SJSA1 (cell line): Measurements from ENCODE around the gene ACTN1. TPM values are rescaled to one million over a fixed set of nuclear protein-coding genes. Genes with fewer than 3 reads are reported as not detected.

Experiments used
- DNase-seq, 2 experiments: peaks; one replicate each; pipeline ENCODE4 v3.0.0-alpha.2; 2015 to 2020; ENCODE audit warnings: low spot score in 2 of 2, low read depth in 1 of 2
- H3K27ac ChIP-seq: fragments of 250-450 bp; sonication (Bioruptor Pico); 2 replicates; pipeline ENCODE4 v1.5.1; 2020; ENCODE audit warnings: mild to moderate bottlenecking, moderate library complexity
- H3K27me3 ChIP-seq: fragments of 250-450 bp; sonication (Bioruptor Pico); replicated peaks from 2 replicates; pipeline ENCODE4 v1.5.1; 2020; ENCODE audit warnings: mild to moderate bottlenecking, moderate library complexity
- H3K36me3 ChIP-seq: fragments of 250-450 bp; sonication (Bioruptor Pico); 2 replicates; pipeline ENCODE4 v1.5.1; 2020; ENCODE audit warnings: mild to moderate bottlenecking
- H3K4me1 ChIP-seq: fragments of 250-450 bp; sonication (Bioruptor Pico); replicated peaks from 2 replicates; pipeline ENCODE4 v1.6.1; 2021; ENCODE audit warnings: mild to moderate bottlenecking
- H3K4me3 ChIP-seq: fragments of 250-450 bp; sonication (Bioruptor Pico); 2 replicates; pipeline ENCODE4 v1.5.1; 2020; ENCODE audit warnings: mild to moderate bottlenecking
- H3K9me3 ChIP-seq: fragments of 250-450 bp; sonication (Bioruptor Pico); replicated peaks from 2 replicates; pipeline ENCODE4 v1.5.1; 2020; ENCODE audit warnings: mild to moderate bottlenecking
- total RNA-seq: library from RNA; depleted of rRNA; stranded (reverse); fragments of >200 nt; shearing (Covaris generic); gene quantifications from 2 replicates; pipeline ENCODE4 v1.2.3, GENCODE V29; 2014

Gene ACTN1
- total RNA-seq, 1 experiment from 2014 or later: 370 TPM

DNA sequence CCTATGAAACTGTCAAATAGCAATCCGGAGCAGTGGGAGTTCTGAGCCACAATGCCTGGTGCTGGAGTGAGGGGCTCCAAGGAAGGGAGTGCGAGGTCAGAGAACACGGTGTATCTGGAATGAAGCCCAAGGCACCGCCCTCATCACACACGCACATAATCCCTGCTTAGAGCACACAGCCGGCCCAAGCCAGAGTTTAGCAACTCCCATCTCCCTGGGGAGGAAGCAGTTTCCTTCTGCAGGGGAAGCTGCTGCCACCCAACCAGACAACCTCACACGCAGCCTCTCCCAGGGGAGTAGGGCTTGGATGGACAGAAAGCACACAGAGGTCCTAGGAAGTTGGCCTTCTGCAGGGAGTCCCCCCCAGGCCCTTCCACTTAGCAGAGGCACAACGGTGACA is 31.3 kb downstream of the ACTN1 start:
- Histone ChIP-seq H3K4me1 (peaks cover 97% of the 10 kb centered on the region), H3K27ac (peak overlapping the region; percentile 20), H3K36me3 (peaks cover 82% of the 10 kb centered on the region), H3K27me3 (no peaks in the 10 kb centered on the region), H3K9me3 (no peaks in the 10 kb centered on the region), H3K4me3 (no peak overlapping the region)
- peak; percentile 49 to 72 for DNase-seq

DNA sequence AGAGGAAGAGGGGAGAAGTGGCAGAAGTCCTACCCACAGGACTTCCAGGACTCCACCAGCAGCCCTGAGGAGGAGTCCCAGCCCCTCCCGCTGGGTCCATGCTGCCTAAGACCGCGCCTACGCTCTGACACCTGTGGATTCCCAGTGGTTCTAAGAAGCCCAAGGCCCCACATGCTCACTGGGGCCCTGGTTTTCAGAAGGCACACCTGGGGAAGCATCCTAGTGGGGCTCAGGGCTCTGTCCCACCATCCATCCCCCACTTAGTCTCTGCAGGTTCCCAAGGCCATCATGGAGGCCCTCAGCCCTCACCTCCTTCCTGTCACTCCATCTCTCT is 32.6 kb downstream of the ACTN1 start:
- H3K36me3 ChIP-seq: peaks cover 78% of the 10 kb centered on the region
- no peak overlapping the region for H3K4me3 ChIP-seq
- DNase-seq: no peak
- H3K27me3 ChIP-seq: no peaks in the 10 kb centered on the region
- no peaks in the 10 kb centered on the region for H3K9me3 ChIP-seq
- no peak overlapping the region for H3K27ac ChIP-seq
- peaks cover 97% of the 10 kb centered on the region for H3K4me1 ChIP-seq

GRCh38 chr14:68945585-68946488 is 33.3 kb downstream of the ACTN1 start:
- Histone ChIP-seq H3K27ac (no peak overlapping the region), H3K4me3 (no peak overlapping the region), H3K36me3 (peaks cover 81% of the 10 kb centered on the region), H3K27me3 (no peaks in the 10 kb centered on the region), H3K9me3 (no peaks in the 10 kb centered on the region), H3K4me1 (peaks cover 97% of the 10 kb centered on the region)
- no peak for DNase-seq

GRCh38 chr14:68945190-68945584 is 33.9 kb downstream of the ACTN1 start:
- H3K4me3 ChIP-seq: no peak overlapping the region
- no peaks in the 10 kb centered on the region for H3K9me3 ChIP-seq
- H3K27me3 ChIP-seq: no peaks in the 10 kb centered on the region
- H3K36me3 ChIP-seq: peaks cover 77% of the 10 kb centered on the region
- H3K4me1 ChIP-seq: peaks cover 97% of the 10 kb centered on the region
- H3K27ac ChIP-seq: no peak overlapping the region
- no peak for DNase-seq

DNA sequence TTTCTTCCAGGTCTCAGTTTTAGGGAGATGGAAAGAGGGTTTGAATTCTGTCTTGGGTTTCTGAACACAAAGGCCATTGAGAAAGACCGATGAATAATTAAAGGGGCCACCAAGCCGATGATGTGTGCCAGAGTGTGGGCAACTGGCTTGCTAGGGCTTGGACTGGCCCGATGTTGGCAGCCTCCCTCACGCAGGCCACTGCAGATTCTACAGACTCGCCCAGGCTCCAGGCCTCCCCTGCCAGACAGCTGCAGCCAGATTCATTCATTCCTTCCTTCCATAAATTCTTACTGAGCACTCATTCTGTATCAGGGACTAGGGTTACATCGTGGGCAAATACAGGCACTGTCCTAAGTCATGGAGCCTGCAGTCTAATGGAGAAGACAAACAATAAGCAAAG is 34.9 kb downstream of the ACTN1 start:
- peaks cover 73% of the 10 kb centered on the region for H3K36me3 ChIP-seq
- H3K27ac ChIP-seq: no peak overlapping the region
- no peaks in the 10 kb centered on the region for H3K27me3 ChIP-seq
- peaks cover 97% of the 10 kb centered on the region for H3K4me1 ChIP-seq
- H3K9me3 ChIP-seq: no peaks in the 10 kb centered on the region
- no peak overlapping the region for H3K4me3 ChIP-seq
- no peak for DNase-seq

- peaks cover 80% of the 10 kb centered on the region for H3K36me3 ChIP-seq
- no peaks in the 10 kb centered on the region for H3K9me3 ChIP-seq
- no peak for DNase-seq
- no peak overlapping the region for H3K4me3 ChIP-seq
- H3K4me1 ChIP-seq: peaks cover 97% of the 10 kb centered on the region
- no peak overlapping the region for H3K27ac ChIP-seq
- H3K27me3 ChIP-seq: no peaks in the 10 kb centered on the region
These were observed 36.0 kb downstream of the ACTN1 start for GRCh38 chr14:68943107-68943506.

DNA sequence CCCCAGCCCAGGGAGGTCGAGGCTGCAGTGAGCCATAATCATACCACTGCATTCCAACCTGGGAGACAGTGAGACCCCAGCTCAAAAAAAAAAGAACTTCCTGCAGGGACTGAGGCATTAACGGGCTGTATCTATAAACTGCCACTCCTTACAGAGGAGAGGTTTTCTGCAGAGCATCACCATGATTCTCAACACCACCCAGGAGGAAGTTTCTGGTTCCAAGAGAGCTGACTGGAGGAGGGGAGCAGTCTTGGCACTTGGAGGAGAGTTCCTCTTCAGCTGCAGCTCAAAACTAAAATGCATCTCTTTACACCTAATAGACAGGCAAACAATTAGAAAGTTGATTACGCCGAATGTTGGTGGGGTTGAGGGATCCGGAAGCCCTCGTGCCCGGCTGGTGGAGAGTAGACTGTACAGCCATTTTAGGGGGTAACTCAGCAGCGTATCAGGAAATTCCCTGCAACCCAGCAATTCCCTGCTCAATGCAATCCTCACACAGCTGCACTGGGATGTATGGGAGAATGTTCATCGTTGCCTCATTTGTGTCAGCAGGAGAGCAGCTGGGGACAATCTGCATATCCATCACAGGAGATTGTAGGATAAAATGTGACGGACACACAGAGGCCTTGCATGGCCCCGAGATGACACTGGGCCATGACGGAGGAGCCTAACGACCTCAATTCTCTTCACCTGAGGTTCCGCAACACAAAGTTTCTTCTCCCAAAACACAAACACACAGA is 36.6 kb downstream of the ACTN1 start:
- H3K27me3 ChIP-seq: no peaks in the 10 kb centered on the region
- DNase-seq: no peak
- H3K36me3 ChIP-seq: peaks cover 80% of the 10 kb centered on the region
- H3K27ac ChIP-seq: peak overlapping the region; percentile 17
- peaks cover 97% of the 10 kb centered on the region for H3K4me1 ChIP-seq
- no peaks in the 10 kb centered on the region for H3K9me3 ChIP-seq
- H3K4me3 ChIP-seq: no peak overlapping the region

DNA sequence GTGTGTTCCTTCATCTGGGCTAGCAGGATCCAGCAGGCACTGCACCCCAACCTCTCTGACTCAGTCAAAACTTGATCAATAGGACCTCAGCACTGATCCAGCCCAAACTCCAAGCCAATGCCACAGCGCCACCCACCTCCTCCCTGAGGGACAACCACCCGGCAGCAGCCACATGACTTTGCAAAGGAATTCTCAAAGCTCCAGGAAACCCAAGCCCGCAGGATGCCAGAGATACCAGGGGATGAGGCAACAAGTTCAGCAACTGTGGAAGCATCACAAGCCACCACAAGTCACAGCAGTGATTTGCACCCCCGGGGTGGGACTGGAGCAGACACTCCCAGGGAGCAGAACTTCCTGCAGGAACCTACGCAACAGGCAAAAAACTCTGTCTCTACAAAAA is 37.3 kb downstream of the ACTN1 start:
- H3K36me3 ChIP-seq: peaks cover 76% of the 10 kb centered on the region
- H3K9me3 ChIP-seq: no peaks in the 10 kb centered on the region
- peak; percentile 83 to 91 for DNase-seq
- peak overlapping the region; percentile 52 for H3K27ac ChIP-seq
- no peaks in the 10 kb centered on the region for H3K27me3 ChIP-seq
- peaks cover 92% of the 10 kb centered on the region for H3K4me1 ChIP-seq
- no peak overlapping the region for H3K4me3 ChIP-seq

DNA sequence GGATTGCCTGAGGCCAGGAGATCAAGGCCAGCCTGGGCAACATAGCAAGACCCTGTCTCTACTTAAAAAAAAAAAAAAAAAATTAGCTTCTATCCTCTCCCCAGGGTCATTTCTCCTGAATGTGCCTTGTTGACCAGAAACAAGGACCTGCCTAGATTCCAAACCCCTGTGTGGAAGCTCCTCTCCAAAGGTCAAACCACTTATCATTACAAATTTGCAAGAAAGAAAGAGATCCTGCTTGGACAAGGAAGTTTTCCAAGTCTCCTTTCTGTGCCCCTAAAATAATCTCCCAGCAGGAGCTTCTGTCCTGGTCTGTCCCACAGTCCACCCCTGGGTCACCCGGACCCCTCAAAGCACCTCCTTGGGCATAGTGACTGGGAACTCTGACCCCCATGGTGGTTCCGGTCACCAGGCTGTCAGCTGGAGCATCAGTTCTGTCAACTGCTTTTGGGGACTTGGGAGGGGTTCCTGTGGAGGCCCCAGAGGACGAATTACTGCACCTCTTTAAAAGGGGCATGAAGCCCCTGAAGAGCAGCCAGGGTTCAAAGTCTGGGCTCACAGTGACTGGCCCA is 38.4 kb downstream of the ACTN1 start:
- peak overlapping the region; percentile 52 for H3K27ac ChIP-seq
- H3K4me3 ChIP-seq: no peak overlapping the region
- DNase-seq: no peak
- H3K4me1 ChIP-seq: peaks cover 81% of the 10 kb centered on the region
- no peaks in the 10 kb centered on the region for H3K9me3 ChIP-seq
- peaks cover 75% of the 10 kb centered on the region for H3K36me3 ChIP-seq
- no peaks in the 10 kb centered on the region for H3K27me3 ChIP-seq

DNA sequence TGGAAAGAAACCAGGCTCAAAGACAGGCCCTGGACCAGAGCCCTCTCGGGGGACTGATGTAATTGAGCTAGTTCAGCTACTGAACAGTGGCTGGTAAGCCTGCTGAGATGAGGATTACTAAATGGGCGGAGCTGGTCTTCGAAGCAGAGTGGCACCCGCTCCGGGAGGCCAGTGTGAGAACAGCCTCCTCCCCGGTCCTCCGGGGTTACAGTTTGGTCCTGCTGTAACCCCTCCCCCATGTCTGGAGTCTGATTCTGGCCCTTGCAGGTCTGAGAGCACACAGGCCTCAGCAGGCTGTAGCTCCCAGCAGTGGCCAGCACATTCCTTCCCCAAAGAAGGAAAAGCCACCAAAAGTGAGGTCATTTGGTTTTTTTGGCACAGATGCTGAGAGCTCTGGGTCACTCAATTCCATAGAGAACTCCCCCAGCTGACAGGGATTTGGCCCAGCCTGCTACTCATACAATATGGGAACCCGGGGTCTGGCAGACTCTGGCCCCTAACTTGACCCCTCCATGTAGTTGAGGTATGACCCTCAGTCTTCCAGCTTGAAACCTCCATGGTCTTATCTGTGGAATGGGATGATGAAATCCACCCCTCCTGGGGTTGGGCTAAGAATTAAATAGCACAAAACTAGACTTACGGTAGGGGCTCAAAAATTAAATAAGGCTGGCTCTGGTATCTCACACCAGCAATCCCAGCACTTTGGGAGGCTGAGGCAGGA is 39.0 kb downstream of the ACTN1 start:
- peak; percentile 95 to 96 for DNase-seq
- Histone ChIP-seq H3K27me3 (no peaks in the 10 kb centered on the region), H3K4me1 (peaks cover 75% of the 10 kb centered on the region), H3K4me3 (no peak overlapping the region), H3K27ac (peak overlapping the region; percentile 52), H3K9me3 (no peaks in the 10 kb centered on the region), H3K36me3 (peaks cover 73% of the 10 kb centered on the region)

DNA sequence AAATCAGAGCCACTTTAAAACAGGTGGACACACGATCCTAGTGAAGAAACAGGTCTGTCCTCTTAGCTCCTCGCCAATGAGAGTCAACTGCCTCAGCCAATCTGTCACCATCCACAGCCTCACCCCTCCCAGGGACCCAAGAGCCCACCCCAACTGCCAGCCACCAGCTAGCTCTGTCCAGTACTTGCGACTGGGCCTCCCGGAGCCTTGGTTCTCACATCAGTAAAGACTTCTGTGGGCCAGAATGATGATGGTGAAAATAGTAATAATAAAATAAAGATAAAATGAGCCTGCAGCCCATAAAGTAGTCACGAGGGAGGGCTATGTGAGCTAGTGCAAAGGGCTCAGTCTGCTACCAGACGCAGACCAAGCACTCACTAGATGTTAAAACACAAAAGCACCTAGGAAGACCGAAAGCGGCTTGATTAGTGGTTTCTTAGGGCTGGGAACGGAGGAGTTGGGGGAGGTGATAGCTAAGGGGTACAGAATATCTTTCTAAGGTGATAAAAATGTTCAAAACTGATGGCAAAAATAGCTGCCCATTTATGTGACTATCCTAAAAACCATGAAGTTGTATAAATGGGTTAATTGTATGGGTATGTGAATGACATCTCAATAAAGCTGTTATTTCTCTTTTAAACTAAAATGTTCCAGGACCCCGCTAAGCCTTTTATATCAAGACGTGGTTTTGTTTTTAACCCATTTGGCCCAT is 39.8 kb downstream of the ACTN1 start:
- H3K27ac ChIP-seq: peak overlapping the region; percentile 51
- no peaks in the 10 kb centered on the region for H3K27me3 ChIP-seq
- H3K9me3 ChIP-seq: no peaks in the 10 kb centered on the region
- peaks cover 70% of the 10 kb centered on the region for H3K4me1 ChIP-seq
- H3K36me3 ChIP-seq: peaks cover 75% of the 10 kb centered on the region
- no peak overlapping the region for H3K4me3 ChIP-seq
- DNase-seq: no peak

DNA sequence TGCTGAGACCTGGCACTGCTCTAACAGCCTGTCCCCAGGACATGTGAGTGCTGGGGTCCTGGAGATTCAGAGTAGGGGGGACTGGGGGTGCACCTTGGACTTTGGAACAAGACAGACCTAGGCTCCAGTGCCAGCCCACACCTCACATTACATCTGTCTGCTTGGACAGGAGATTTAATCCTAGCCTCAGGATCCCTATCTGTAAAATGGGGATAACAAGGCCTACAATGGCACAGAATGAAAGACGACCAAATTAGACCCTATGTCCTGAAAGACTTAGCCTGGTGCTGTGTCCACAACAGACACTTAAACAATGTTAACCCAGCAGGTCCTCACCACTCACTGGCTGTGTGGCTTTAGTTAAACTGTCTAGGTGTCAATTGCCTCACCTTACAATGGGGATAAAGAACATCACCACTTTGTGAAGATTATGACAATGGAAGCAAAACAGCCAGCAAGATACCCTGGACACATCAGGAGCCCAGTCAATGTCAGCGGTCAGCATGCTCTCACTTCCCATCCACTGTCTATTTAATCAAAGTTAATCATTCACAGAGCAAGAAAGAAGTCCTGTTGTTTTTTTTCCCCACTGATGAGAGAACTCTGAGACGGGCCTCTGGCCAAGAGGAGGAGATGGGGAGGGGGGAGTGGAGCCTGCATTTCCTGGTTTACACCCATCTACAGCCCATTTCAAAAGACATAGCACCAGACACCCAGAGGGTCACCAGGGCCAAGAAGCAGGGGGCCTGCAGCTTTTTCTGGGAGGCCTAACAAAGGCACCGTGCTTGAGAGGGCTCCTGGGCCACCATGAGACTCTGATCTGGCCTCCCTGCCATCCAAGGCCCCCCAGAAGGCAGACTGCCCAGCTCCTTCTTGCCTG is 40.6 kb downstream of the ACTN1 start:
- no peak overlapping the region for H3K4me3 ChIP-seq
- no peaks in the 10 kb centered on the region for H3K27me3 ChIP-seq
- DNase-seq: peak in 1 of 2 experiments; percentile 22
- peaks cover 67% of the 10 kb centered on the region for H3K4me1 ChIP-seq
- peaks cover 76% of the 10 kb centered on the region for H3K36me3 ChIP-seq
- H3K27ac ChIP-seq: no peak overlapping the region
- H3K9me3 ChIP-seq: no peaks in the 10 kb centered on the region
